Measurements from ENCODE around the gene BICD1. TPM values are rescaled to one million over a fixed set of nuclear protein-coding genes. Genes with fewer than 3 reads are reported as not detected.
A peak's percentile ranks its signal among the peaks of the same experiment; 100 is the strongest.
"Not testable (repeated sequence)": the region's sequence is repeated elsewhere in the genome, so short reads cannot be mapped to it uniquely, and the experiment has no call there.

Gene BICD1
- total RNA-seq, 1 donor from 2014 or later, result 561 TPM

DNA sequence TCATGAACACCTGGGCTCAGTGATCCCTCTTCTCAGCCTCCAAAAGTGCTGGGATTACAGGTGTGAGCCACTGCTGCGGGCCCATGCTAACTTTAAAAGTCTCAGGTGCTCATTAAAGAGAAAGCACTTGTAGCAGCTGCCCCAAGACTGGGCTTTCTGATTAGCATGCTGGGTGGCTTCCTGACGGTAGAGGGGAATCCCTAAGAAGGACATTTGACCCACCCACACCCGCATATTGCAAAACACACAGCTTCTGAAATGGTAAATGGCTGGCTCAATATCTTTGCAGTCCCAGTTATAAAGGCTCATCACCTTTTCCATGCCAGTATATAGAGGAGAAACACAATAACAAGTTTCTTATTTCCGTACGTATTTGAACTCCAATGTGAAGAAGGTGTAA, 19.3 kb upstream of the BICD1 start:
- Mint-ChIP-seq H3K27me3 (ENCODE audit: unreplicated experiment) (no peaks in the 10 kb centered on the region), H3K4me3 (ENCODE audit: unreplicated experiment) (no peak overlapping the region), H3K36me3 (ENCODE audit: unreplicated experiment) (no peaks in the 10 kb centered on the region), H3K4me1 (ENCODE audit: low read depth, unreplicated experiment) (peaks cover 22% of the 10 kb centered on the region), H3K9me3 (ENCODE audit: unreplicated experiment) (no peaks in the 10 kb centered on the region), H3K27ac (ENCODE audit: unreplicated experiment) (no peak overlapping the region)
- DNase-seq, result no peak
- TF ChIP-seq, protein P1, sequence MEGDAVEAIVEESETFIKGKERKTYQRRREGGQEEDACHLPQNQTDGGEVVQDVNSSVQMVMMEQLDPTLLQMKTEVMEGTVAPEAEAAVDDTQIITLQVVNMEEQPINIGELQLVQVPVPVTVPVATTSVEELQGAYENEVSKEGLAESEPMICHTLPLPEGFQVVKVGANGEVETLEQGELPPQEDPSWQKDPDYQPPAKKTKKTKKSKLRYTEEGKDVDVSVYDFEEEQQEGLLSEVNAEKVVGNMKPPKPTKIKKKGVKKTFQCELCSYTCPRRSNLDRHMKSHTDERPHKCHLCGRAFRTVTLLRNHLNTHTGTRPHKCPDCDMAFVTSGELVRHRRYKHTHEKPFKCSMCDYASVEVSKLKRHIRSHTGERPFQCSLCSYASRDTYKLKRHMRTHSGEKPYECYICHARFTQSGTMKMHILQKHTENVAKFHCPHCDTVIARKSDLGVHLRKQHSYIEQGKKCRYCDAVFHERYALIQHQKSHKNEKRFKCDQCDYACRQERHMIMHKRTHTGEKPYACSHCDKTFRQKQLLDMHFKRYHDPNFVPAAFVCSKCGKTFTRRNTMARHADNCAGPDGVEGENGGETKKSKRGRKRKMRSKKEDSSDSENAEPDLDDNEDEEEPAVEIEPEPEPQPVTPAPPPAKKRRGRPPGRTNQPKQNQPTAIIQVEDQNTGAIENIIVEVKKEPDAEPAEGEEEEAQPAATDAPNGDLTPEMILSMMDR (IDR thresholded peaks at IDR 0.05; ENCODE audit: partially characterized antibody, unreplicated experiment), result no peak

DNA sequence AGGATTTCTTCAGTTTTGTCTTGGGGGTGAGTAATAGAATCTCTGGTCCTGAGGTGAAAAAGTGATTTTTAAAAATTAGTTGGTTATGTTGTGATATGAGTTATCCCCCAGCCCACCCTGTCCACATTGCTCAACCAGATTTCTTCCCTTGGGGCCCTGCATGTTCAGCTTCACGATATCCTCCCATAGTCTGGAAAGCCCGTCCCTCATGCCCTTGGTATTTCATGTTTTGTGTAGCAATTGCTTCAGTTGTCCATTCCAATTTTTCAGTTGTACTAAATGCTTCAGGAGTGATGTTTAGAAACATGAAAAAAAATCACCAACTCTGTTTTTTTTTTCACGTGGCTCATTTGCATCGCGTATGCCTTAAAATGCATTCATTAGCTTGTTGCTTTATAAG, 17.5 kb upstream of the BICD1 start:
- TF ChIP-seq, protein P1 (IDR thresholded peaks at IDR 0.05; ENCODE audit: partially characterized antibody, unreplicated experiment), result no peak
- Mint-ChIP-seq H3K4me3 (ENCODE audit: unreplicated experiment) (peak overlapping the region; percentile 25), H3K27me3 (ENCODE audit: unreplicated experiment) (no peaks in the 10 kb centered on the region), H3K36me3 (ENCODE audit: unreplicated experiment) (no peaks in the 10 kb centered on the region), H3K4me1 (ENCODE audit: low read depth, unreplicated experiment) (peaks cover 22% of the 10 kb centered on the region), H3K27ac (ENCODE audit: unreplicated experiment) (peak overlapping the region; percentile 88), H3K9me3 (ENCODE audit: unreplicated experiment) (peaks cover 1% of the 10 kb centered on the region)
- DNase-seq, result no peak

DNA sequence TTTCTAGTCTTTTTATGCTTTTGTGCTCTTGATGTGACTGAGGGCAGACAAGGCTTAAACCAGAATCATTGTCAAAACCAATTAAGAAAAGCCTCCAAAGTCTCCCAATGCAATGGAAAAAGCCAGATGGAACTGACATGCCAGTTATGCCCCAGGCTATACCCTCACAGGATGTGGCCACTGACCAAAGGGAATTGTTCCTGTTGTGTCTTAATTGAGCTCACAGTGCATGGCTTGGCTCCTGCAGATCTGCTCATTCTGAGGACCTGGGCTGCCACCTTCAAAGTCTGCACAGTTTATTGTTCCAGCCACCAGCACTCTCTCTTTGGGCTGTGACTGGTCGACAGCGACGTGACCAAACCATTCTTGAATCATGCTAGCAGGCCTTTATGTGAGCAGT, 17.1 kb upstream of the BICD1 start:
- no peaks in the 10 kb centered on the region for H3K27me3 Mint-ChIP-seq (ENCODE audit: unreplicated experiment)
- DNase-seq, result peak; percentile 19
- peaks cover 22% of the 10 kb centered on the region for H3K4me1 Mint-ChIP-seq (ENCODE audit: low read depth, unreplicated experiment)
- peaks cover 1% of the 10 kb centered on the region for H3K9me3 Mint-ChIP-seq (ENCODE audit: unreplicated experiment)
- H3K27ac Mint-ChIP-seq (ENCODE audit: unreplicated experiment), result peak overlapping the region; percentile 88
- peak overlapping the region; percentile 25 for H3K4me3 Mint-ChIP-seq (ENCODE audit: unreplicated experiment)
- TF ChIP-seq, protein P1 (IDR thresholded peaks at IDR 0.05; ENCODE audit: partially characterized antibody, unreplicated experiment), result no peak
- H3K36me3 Mint-ChIP-seq (ENCODE audit: unreplicated experiment), result no peaks in the 10 kb centered on the region

DNA sequence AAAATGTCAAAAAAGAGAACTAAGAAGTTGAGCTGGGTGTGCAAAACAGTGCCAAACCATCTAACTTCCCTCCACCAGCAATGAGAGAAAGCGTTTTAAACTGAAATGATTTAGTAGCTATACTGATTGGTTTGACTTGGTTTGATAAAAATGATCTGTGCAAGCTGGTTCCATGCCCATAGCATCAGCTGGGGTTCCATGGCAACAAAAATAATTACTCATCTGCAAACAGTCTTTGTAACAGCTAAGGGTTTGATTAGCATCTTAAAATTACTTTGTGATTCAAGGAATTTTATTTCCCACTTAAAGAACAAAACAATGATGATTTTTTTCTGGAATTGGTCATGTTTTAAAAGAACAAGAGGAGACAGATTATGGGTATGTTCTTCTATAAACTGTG, 15.0 kb upstream of the BICD1 start:
- no peaks in the 10 kb centered on the region for H3K27me3 Mint-ChIP-seq (ENCODE audit: unreplicated experiment)

DNA sequence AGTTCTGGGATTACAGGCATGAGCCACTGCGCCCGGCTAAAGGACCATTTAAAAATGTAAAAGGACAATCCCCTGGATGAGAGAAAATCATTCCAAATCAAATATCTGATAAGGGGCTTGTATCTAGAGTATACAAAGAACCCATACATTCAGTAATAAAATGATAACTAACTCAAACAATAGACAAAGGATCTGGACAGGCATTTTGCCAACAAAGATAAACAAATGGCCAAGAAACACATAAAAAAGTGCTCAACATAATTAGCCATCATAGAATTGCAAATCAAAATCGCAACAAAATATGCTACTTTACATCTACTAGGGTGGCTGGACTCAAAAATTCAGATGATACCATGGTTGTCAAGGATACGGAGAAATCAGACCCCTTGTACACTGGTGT, 8.5 kb upstream of the BICD1 start:
- H3K4me3 Mint-ChIP-seq (ENCODE audit: unreplicated experiment), result no peak overlapping the region
- no peak for DNase-seq
- H3K27me3 Mint-ChIP-seq (ENCODE audit: unreplicated experiment), result peaks cover 3% of the 10 kb centered on the region
- peaks cover 8% of the 10 kb centered on the region for H3K4me1 Mint-ChIP-seq (ENCODE audit: low read depth, unreplicated experiment)
- TF ChIP-seq, protein P1 (IDR thresholded peaks at IDR 0.05; ENCODE audit: partially characterized antibody, unreplicated experiment), result no peak
- H3K27ac Mint-ChIP-seq (ENCODE audit: unreplicated experiment), result no peak overlapping the region
- peaks cover 4% of the 10 kb centered on the region for H3K9me3 Mint-ChIP-seq (ENCODE audit: unreplicated experiment)
- H3K36me3 Mint-ChIP-seq (ENCODE audit: unreplicated experiment), result no peaks in the 10 kb centered on the region

More for the DNA sequence above, 15.0 kb upstream of the BICD1 start:
- no peak for DNase-seq
- no peak overlapping the region for H3K4me3 Mint-ChIP-seq (ENCODE audit: unreplicated experiment)
- H3K36me3 Mint-ChIP-seq (ENCODE audit: unreplicated experiment), result no peaks in the 10 kb centered on the region
- TF ChIP-seq, protein P1 (IDR thresholded peaks at IDR 0.05; ENCODE audit: partially characterized antibody, unreplicated experiment), result no peak
- peaks cover 1% of the 10 kb centered on the region for H3K9me3 Mint-ChIP-seq (ENCODE audit: unreplicated experiment)
- H3K4me1 Mint-ChIP-seq (ENCODE audit: low read depth, unreplicated experiment), result peaks cover 22% of the 10 kb centered on the region
- no peak overlapping the region for H3K27ac Mint-ChIP-seq (ENCODE audit: unreplicated experiment)

DNA sequence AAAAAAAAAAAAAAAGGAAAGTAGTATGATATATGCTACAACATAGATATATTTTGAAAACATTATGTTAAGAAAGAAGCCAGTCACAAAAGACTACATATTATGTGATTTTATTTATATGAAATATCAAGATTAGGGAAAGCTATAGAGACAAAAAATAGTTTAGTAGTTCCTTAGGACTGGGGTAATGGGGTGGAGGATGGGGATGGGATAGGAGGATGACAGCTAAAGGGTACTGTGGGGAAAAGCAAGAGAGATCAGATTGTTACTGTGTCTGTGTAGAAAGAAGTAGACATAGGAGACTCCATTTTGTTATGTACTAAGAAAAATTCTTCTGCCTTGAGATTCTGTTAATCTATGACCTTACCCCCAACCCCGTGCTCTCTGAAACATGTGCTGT, 7.4 kb upstream of the BICD1 start:
- H3K36me3 Mint-ChIP-seq (ENCODE audit: unreplicated experiment); DNase-seq; H3K4me3 Mint-ChIP-seq (ENCODE audit: unreplicated experiment); H3K9me3 Mint-ChIP-seq (ENCODE audit: unreplicated experiment); H3K27me3 Mint-ChIP-seq (ENCODE audit: unreplicated experiment); H3K4me1 Mint-ChIP-seq (ENCODE audit: low read depth, unreplicated experiment): not testable (repeated sequence)
- H3K27ac Mint-ChIP-seq (ENCODE audit: unreplicated experiment), result peak overlapping the region; percentile 78

Data from glutamatergic neuron (in vitro differentiated cells).